Upper lobe of left lung (tissue), 6 donors: Measurements from ENCODE around the gene CCDC51. TPM values are rescaled to one million over a fixed set of nuclear protein-coding genes. Genes with fewer than 3 reads are reported as not detected.
A peak's percentile ranks its signal among the peaks of the same experiment; 100 is the strongest.

Source experiments
- ATAC-seq, 2 donors: fragments of 200-7000 bp; cut with Tn5 transposase; one replicate each; pipeline ENCODE4 v1.9.1; 2022; ENCODE audit warnings: mild to moderate bottlenecking in 2 of 2, moderate library complexity in 2 of 2; ENCODE audit not compliant: low FRiP score in 2 of 2
- DNase-seq, 2 donors: peaks; one replicate each; pipeline ENCODE4 v3.0.0-alpha.2; 2019 to 2020
- H3K27ac ChIP-seq, 4 donors: fragments of 200-600 bp; sonication (generic); one replicate each; pipeline ENCODE4 v1.5.1; 2016 to 2019
- H3K27me3 ChIP-seq, 4 donors: fragments of 200-600 bp; sonication (generic); one replicate each; pipeline ENCODE4 v1.5.1; 2017 to 2019
- H3K36me3 ChIP-seq, 4 donors: fragments of 200-600 bp; sonication (generic); one replicate each; pipeline ENCODE4 v1.5.1; 2016 to 2019
- H3K4me1 ChIP-seq, 4 donors: fragments of 200-600 bp; sonication (generic); one replicate each; pipeline ENCODE4 v1.5.1; 2018 to 2019
- H3K4me3 ChIP-seq, 4 donors: fragments of 200-600 bp; sonication (generic); one replicate each; pipeline ENCODE4 v1.5.1; 2017 to 2019; ENCODE audit warnings: mild to moderate bottlenecking in 2 of 4, moderate library complexity in 1 of 4
- H3K9me3 ChIP-seq, 4 donors: fragments of 200-600 bp; sonication (generic); one replicate each; pipeline ENCODE4 v1.5.1; 2018 to 2019
- CTCF ChIP-seq, 6 experiments: fragments of 450-650 bp in 4 of 6; fragments of 200-600 bp in 2 of 6; sonication (generic) in 2 of 6; IDR thresholded peaks; one replicate each; pipeline ENCODE4 v1.5.1; 2016 to 2019; ENCODE audit warnings: antibody characterized with exemption in 6 of 6
- EP300 ChIP-seq, 4 donors: sonication (generic); formaldehyde crosslinking; IDR thresholded peaks; one replicate each; pipeline ENCODE4 v1.5.1; 2017; ENCODE audit warnings: antibody characterized with exemption in 4 of 4, control low read depth in 2 of 4
- POLR2A ChIP-seq, 4 donors: fragments of 450-650 bp; IDR thresholded peaks; one replicate each; pipeline ENCODE4 v1.5.1; 2016 to 2017; ENCODE audit warnings: antibody characterized with exemption in 4 of 4, mild to moderate bottlenecking in 2 of 4
- POLR2AphosphoS5 ChIP-seq, 2 donors: sonication (generic); formaldehyde crosslinking; IDR thresholded peaks; one replicate each; pipeline ENCODE4 v1.5.1; 2017; ENCODE audit warnings: antibody characterized with exemption in 2 of 2
- WGBS, 2 donors: methylation state at CpG; one replicate each; pipeline ENCODE4 v1.1.5; 2017 to 2018; 5-methylcytosine and 5-hydroxymethylcytosine counted together
- total RNA-seq, 6 donors: library from RNA; depleted of rRNA in 4 of 6; stranded (reverse); fragments of >200 nt in 4 of 6; gene quantifications; one replicate each; pipeline versions ENCODE4 v1.1.0 to v1.2.1, GENCODE V29; 2016 to 2021
- donor health status: DM: no; HTN: no; CAD: no; lungs with moderate emphysema.
- donor health status: DM: no; HTN: yes; CAD: no; lungs with severe emphysema.

CCDC51 gene
- total RNA-seq, 6 donors from 2014 or later = 6.3 to 18.2 (median 13.2) TPM

- Histone ChIP-seq H3K4me1 (peaks cover 29 to 46% (median 30%) of the 10 kb centered on the region in 4 donors), H3K36me3 (peaks cover 0 to 38% (median 15%) of the 10 kb centered on the region in 4 donors), H3K4me3 (peak overlapping the region in 1 of 4 donors; percentile 85), H3K27ac (no peak overlapping the region), H3K27me3 (no peaks in the 10 kb centered on the region), H3K9me3 (no peaks in the 10 kb centered on the region)
- ATAC-seq (no peak), DNase-seq (no peak)
- WGBS, 2 donors = 69 to 74% methylated on average over 5 to 6 of the region's 6 CpGs
- TF ChIP-seq EP300 (IDR thresholded peaks at IDR 0.05) = no peak
- TF ChIP-seq POLR2A (IDR thresholded peaks at IDR 0.05) = no peak
- TF ChIP-seq CTCF (IDR thresholded peaks at IDR 0.05) = no peak
- no peak for TF ChIP-seq POLR2AphosphoS5 (IDR thresholded peaks at IDR 0.05)
These were observed 5.5 kb upstream of the CCDC51 start for GRCh38 chr3:48445277-48445882.

- 79 to 81% methylated on average over 6 of the region's 6 CpGs for WGBS, 2 donors
- Histone ChIP-seq H3K36me3 (peaks cover 0 to 38% (median 15%) of the 10 kb centered on the region in 4 donors), H3K4me1 (peaks cover 26 to 45% (median 29%) of the 10 kb centered on the region in 4 donors), H3K4me3 (peak overlapping the region in 1 of 4 donors; percentile 74), H3K27me3 (no peaks in the 10 kb centered on the region), H3K9me3 (no peaks in the 10 kb centered on the region), H3K27ac (no peak overlapping the region)
- DNase-seq (no peak), ATAC-seq (no peak)
- TF ChIP-seq POLR2AphosphoS5 (IDR thresholded peaks at IDR 0.05) (no peak), POLR2A (IDR thresholded peaks at IDR 0.05) (no peak), EP300 (IDR thresholded peaks at IDR 0.05) (no peak), CTCF (IDR thresholded peaks at IDR 0.05) (no peak)
These were observed 2.0 kb upstream of the CCDC51 start for GRCh38 chr3:48441940-48442339.

- TF ChIP-seq CTCF (IDR thresholded peaks at IDR 0.05) (no peak), POLR2AphosphoS5 (IDR thresholded peaks at IDR 0.05) (no peak), EP300 (IDR thresholded peaks at IDR 0.05) (no peak), POLR2A (IDR thresholded peaks at IDR 0.05) (no peak)
- ATAC-seq (peak; percentile 1 to 4), DNase-seq (no peak)
- H3K27me3 ChIP-seq = no peaks in the 10 kb centered on the region
- WGBS, 2 donors = 1 to 2% methylated on average over 21 of the region's 21 CpGs
- H3K9me3 ChIP-seq = no peaks in the 10 kb centered on the region
- H3K36me3 ChIP-seq = peaks cover 0 to 38% (median 15%) of the 10 kb centered on the region in 4 donors
- H3K4me3 ChIP-seq = peak overlapping the region; percentile 45 to 94 (median 74)
- H3K27ac ChIP-seq = peak overlapping the region; percentile 91 to 96 (median 94)
- H3K4me1 ChIP-seq = peaks cover 23 to 44% (median 29%) of the 10 kb centered on the region in 4 donors
These were observed 655 bp upstream of the CCDC51 start for GRCh38 chr3:48440590-48440958.

GRCh38 chr3:48437812-48438211 lies 2.1 kb downstream of the CCDC51 start:
- TF ChIP-seq CTCF (IDR thresholded peaks at IDR 0.05) = no peak
- no peak for TF ChIP-seq EP300 (IDR thresholded peaks at IDR 0.05)
- no peak for TF ChIP-seq POLR2A (IDR thresholded peaks at IDR 0.05)
- no peak for TF ChIP-seq POLR2AphosphoS5 (IDR thresholded peaks at IDR 0.05)
- Histone ChIP-seq H3K27ac (no peak overlapping the region), H3K4me1 (peaks cover 29 to 53% (median 30%) of the 10 kb centered on the region in 4 donors), H3K27me3 (no peaks in the 10 kb centered on the region), H3K36me3 (peaks cover 0 to 24% (median 10%) of the 10 kb centered on the region in 4 donors), H3K4me3 (no peak overlapping the region), H3K9me3 (no peaks in the 10 kb centered on the region)
- WGBS, 2 donors = 85 to 86% methylated on average over 4 of the region's 4 CpGs
- DNase-seq = no peak
- no peak for ATAC-seq

- Histone ChIP-seq H3K4me1 (peaks cover 25 to 46% (median 27%) of the 10 kb centered on the region in 4 donors), H3K9me3 (no peaks in the 10 kb centered on the region), H3K27me3 (no peaks in the 10 kb centered on the region), H3K27ac (peak overlapping the region in 1 of 4 donors; percentile 52), H3K36me3 (peaks cover 0 to 23% (median 14%) of the 10 kb centered on the region in 4 donors), H3K4me3 (no peak overlapping the region)
- DNase-seq (no peak), ATAC-seq (no peak)
- no peak for TF ChIP-seq EP300 (IDR thresholded peaks at IDR 0.05)
- TF ChIP-seq POLR2A (IDR thresholded peaks at IDR 0.05) = no peak
- TF ChIP-seq CTCF (IDR thresholded peaks at IDR 0.05) = no peak
- TF ChIP-seq POLR2AphosphoS5 (IDR thresholded peaks at IDR 0.05) = no peak
- WGBS, 2 donors = 88 to 89% methylated on average over 7 of the region's 7 CpGs
These were observed 3.1 kb downstream of the CCDC51 start for GRCh38 chr3:48436855-48437254.
